ENCODE results near the gene AQP7. TPM values are rescaled to one million over a fixed set of nuclear protein-coding genes. Genes with fewer than 3 reads are reported as not detected.

AQP7 gene
- polyA plus RNA-seq, 4 donors = 18.7 to 55.1 (median 35.6) TPM

DNA sequence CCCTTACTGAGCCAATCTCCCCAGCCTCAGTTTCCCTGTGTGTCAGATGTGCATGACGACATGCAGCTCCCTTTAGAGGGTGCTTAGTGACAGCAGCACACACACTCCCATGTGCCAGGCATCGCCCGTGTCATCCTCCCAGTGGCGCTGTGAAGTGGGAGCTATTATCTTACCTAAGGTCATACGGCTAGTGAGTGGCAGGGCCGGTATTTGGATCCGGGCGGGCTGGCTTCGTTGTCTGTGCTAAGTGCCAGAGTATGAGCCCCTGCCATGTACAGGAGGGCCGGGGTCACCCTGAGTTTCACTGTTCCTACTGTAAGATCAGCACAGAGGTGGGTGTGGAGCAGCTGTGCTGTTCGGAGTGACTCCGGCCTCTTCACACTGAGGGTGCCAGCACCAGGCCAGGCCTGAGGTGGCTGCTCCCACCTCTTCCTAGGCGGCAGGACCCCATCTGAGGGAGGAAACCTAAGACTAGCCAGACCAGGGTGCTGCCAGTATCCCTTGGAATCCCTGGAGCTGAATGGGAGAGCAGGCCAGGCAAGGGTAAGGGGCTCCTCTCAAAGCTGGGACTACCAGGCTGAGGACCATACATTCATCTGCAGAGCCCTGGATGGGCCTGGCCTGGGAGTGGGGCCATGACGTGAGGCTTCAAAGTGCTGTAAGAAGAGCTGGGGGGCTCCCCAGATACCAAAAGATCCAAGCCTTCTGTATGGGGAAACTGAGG is 22.5 kb downstream of the AQP7 start:
- H3K27me3 ChIP-seq (ENCODE audit: control insufficient read depth in 3 of 3, insufficient read depth in 3 of 3, low read length in 3 of 3) = no peaks in the 10 kb centered on the region
- 86 to 92% (median 89%) methylated on average over 14 of the region's 14 CpGs for WGBS, 3 donors
- H3K27ac ChIP-seq (ENCODE audit: low read depth in 1 of 3, low read length in 2 of 3) = no peak overlapping the region
- no peak for DNase-seq
- FAIRE-seq = no peak
- H3K4me3 ChIP-seq (ENCODE audit: low read depth in 1 of 3, low read length in 3 of 3) = no peak overlapping the region
- no peaks in the 10 kb centered on the region for H3K9me3 ChIP-seq (ENCODE audit: control insufficient read depth in 2 of 2, insufficient read depth in 1 of 2, low read depth in 1 of 2, low read length in 1 of 2)
- H3K36me3 ChIP-seq (ENCODE audit: control insufficient read depth in 3 of 3, insufficient read depth in 2 of 3, low read depth in 1 of 3, low read length in 3 of 3) = peaks cover 0 to 11% (median 0%) of the 10 kb centered on the region in 3 donors
- peaks cover 0 to 11% (median 0%) of the 10 kb centered on the region in 3 donors for H3K4me1 ChIP-seq (ENCODE audit: control insufficient read depth in 3 of 3, insufficient read depth in 2 of 3, low read depth in 1 of 3, low read length in 2 of 3)

DNA sequence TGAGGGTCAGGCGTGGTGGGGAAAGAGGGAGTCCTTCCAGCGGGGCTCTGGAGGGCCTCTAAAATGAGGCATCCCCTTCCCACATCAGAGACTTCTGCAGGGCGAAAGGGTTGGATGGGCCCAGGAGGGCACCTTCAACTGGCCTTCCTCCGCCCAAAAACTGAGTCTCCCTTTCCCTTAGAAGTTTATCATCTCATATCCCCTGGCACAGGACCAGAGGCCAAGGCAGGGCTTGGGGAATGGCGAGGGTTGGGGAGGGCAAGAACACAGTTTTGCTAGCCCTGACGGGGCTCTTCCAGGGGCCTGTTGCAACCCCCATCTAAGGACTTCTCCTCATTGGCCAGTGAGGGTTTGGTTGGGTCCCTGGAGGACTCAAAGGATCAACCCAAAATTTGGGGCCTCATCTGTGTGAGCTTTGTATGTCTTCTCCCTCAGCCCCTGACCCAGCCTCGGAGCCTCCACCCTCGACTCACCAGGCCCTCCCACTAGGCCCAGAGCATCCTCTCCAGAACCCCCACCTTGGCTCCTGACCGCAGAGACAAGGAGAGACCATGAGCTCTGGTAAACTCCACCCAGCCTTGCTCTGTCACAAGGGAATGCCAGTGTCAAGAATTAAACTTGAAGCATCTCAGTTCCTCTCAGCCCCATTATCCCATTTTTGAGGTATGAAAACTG is 24.1 kb downstream of the AQP7 start:
- no peak for FAIRE-seq
- no peak overlapping the region for H3K4me3 ChIP-seq (ENCODE audit: low read depth in 1 of 3, low read length in 3 of 3)
- H3K9me3 ChIP-seq (ENCODE audit: control insufficient read depth in 2 of 2, insufficient read depth in 1 of 2, low read depth in 1 of 2, low read length in 1 of 2) = no peaks in the 10 kb centered on the region
- peaks cover 0 to 12% (median 0%) of the 10 kb centered on the region in 3 donors for H3K36me3 ChIP-seq (ENCODE audit: control insufficient read depth in 3 of 3, insufficient read depth in 2 of 3, low read depth in 1 of 3, low read length in 3 of 3)
- H3K27me3 ChIP-seq (ENCODE audit: control insufficient read depth in 3 of 3, insufficient read depth in 3 of 3, low read length in 3 of 3) = no peaks in the 10 kb centered on the region
- no peak overlapping the region for H3K27ac ChIP-seq (ENCODE audit: low read depth in 1 of 3, low read length in 2 of 3)
- peaks cover 0 to 14% (median 0%) of the 10 kb centered on the region in 3 donors for H3K4me1 ChIP-seq (ENCODE audit: control insufficient read depth in 3 of 3, insufficient read depth in 2 of 3, low read depth in 1 of 3, low read length in 2 of 3)
- WGBS, 3 donors = 79 to 80% (median 80%) methylated on average over 9 of the region's 9 CpGs
- no peak for DNase-seq

DNA sequence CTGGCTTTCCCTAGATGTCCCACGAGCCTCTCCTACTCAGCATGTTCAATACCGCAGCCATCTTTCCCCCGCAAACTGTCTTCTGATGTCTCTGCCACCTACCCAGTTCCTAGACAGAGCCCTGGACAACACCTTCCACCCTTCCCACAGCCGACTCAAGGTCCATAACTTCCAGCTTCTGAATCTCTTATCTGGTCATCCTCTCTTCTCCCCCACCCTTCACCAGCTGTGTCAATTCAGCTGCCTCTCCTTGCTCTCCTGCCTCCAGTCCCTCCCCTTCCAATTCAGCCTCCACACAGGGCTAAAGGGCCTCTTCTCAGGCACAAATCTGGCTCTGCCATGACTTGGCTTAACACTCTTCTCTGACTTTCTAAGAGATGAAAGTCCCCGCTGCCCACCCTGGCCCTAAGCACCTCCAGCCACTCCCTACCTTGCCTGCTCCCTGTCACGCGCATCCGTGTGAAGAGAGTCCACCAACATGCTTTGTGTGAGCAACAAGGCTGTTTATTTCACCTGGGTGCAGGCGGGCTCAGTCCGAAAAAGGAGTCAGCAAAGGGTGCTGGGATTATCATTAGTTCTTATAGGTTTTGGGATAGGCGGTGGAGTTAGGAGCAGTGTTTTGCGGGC is 25.2 kb downstream of the AQP7 start:
- no peak overlapping the region for H3K27ac ChIP-seq (ENCODE audit: low read depth in 1 of 3, low read length in 2 of 3)
- DNase-seq (no peak), FAIRE-seq (no peak)
- peaks cover 0 to 14% (median 0%) of the 10 kb centered on the region in 3 donors for H3K4me1 ChIP-seq (ENCODE audit: control insufficient read depth in 3 of 3, insufficient read depth in 2 of 3, low read depth in 1 of 3, low read length in 2 of 3)
- 72 to 91% (median 83%) methylated on average over 12 of the region's 12 CpGs for WGBS, 3 donors
- H3K36me3 ChIP-seq (ENCODE audit: control insufficient read depth in 3 of 3, insufficient read depth in 2 of 3, low read depth in 1 of 3, low read length in 3 of 3) = peaks cover 0 to 22% (median 0%) of the 10 kb centered on the region in 3 donors
- H3K27me3 ChIP-seq (ENCODE audit: control insufficient read depth in 3 of 3, insufficient read depth in 3 of 3, low read length in 3 of 3) = no peaks in the 10 kb centered on the region
- no peak overlapping the region for H3K4me3 ChIP-seq (ENCODE audit: low read depth in 1 of 3, low read length in 3 of 3)
- no peaks in the 10 kb centered on the region for H3K9me3 ChIP-seq (ENCODE audit: control insufficient read depth in 2 of 2, insufficient read depth in 1 of 2, low read depth in 1 of 2, low read length in 1 of 2)

DNA sequence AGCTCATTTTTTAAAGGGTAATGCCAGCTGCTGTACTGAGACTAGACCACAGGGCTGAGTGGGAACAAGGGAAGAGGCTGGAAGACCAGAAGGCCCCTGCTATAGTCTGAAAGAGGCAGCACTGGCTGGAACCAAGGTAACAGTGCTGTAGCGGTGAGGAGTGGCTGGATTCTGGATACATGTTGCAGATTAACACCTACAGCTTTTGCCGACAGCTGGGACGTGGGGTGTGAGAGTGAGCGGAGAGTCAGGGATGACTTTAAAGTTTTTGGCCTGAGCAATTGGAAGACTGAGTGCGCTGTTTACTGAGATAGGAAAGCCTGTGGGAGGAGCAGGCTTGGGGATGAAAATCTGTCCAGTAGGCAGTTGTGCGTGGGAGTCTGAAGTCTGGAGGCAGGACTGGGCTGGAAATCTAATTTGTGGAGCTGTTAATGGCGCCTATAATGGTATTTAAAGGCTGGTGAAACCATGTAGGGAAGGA is 26.5 kb downstream of the AQP7 start:
- DNase-seq = no peak
- 92 to 95% (median 94%) methylated on average over 7 of the region's 7 CpGs for WGBS, 3 donors
- peaks cover 0 to 32% (median 0%) of the 10 kb centered on the region in 3 donors for H3K36me3 ChIP-seq (ENCODE audit: control insufficient read depth in 3 of 3, insufficient read depth in 2 of 3, low read depth in 1 of 3, low read length in 3 of 3)
- no peak overlapping the region for H3K4me3 ChIP-seq (ENCODE audit: low read depth in 1 of 3, low read length in 3 of 3)
- H3K4me1 ChIP-seq (ENCODE audit: control insufficient read depth in 3 of 3, insufficient read depth in 2 of 3, low read depth in 1 of 3, low read length in 2 of 3) = peaks cover 0 to 14% (median 0%) of the 10 kb centered on the region in 3 donors
- no peaks in the 10 kb centered on the region for H3K9me3 ChIP-seq (ENCODE audit: control insufficient read depth in 2 of 2, insufficient read depth in 1 of 2, low read depth in 1 of 2, low read length in 1 of 2)
- H3K27ac ChIP-seq (ENCODE audit: low read depth in 1 of 3, low read length in 2 of 3) = no peak overlapping the region
- H3K27me3 ChIP-seq (ENCODE audit: control insufficient read depth in 3 of 3, insufficient read depth in 3 of 3, low read length in 3 of 3) = no peaks in the 10 kb centered on the region
- no peak for FAIRE-seq

DNA sequence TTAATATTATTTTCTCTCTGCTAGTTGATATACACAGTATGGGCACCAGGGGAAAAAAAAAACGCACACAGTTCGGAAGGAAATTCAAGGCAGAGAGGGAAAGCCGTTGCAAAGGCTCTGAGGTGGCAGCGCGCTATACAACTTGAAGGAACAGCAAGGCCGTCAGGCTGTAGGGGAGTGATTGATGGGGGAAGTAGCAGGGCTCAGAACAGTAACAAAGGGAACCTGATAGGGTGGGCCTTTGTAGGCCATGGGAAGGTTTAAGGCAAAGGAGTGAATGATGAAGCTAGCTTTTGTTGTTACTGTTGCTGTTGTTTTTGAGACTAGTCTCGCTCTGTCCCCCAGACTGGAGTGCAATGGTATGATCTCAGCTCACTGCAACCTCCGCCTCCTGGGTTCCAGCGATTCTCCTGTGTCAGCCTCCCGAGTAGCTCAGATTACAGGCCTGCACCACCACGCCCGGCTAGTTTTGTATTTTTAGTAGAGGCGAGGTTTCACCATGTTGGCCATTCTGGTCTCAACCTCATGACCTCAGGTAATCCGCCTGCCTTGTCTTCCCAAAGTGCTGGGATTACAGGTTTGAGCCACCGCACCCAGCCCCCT is 27.0 kb downstream of the AQP7 start:
- Histone ChIP-seq H3K27ac (ENCODE audit: low read depth in 1 of 3, low read length in 2 of 3) (peak overlapping the region in 1 of 3 donors; percentile 20), H3K4me3 (ENCODE audit: low read depth in 1 of 3, low read length in 3 of 3) (peak overlapping the region in 1 of 3 donors; percentile 11), H3K9me3 (ENCODE audit: control insufficient read depth in 2 of 2, insufficient read depth in 1 of 2, low read depth in 1 of 2, low read length in 1 of 2) (no peaks in the 10 kb centered on the region), H3K27me3 (ENCODE audit: control insufficient read depth in 3 of 3, insufficient read depth in 3 of 3, low read length in 3 of 3) (no peaks in the 10 kb centered on the region), H3K36me3 (ENCODE audit: control insufficient read depth in 3 of 3, insufficient read depth in 2 of 3, low read depth in 1 of 3, low read length in 3 of 3) (peaks cover 0 to 36% (median 4%) of the 10 kb centered on the region in 3 donors), H3K4me1 (ENCODE audit: control insufficient read depth in 3 of 3, insufficient read depth in 2 of 3, low read depth in 1 of 3, low read length in 2 of 3) (peaks cover 0 to 14% (median 0%) of the 10 kb centered on the region in 3 donors)
- FAIRE-seq (no peak), DNase-seq (no peak)
- WGBS, 3 donors = 63 to 74% (median 73%) methylated on average over 15 of the region's 15 CpGs

GRCh38 chr9:33374634-33375237 is 27.6 kb downstream of the AQP7 start:
- peak; percentile 83 to 84 for DNase-seq
- Histone ChIP-seq H3K36me3 (ENCODE audit: control insufficient read depth in 3 of 3, insufficient read depth in 2 of 3, low read depth in 1 of 3, low read length in 3 of 3) (peaks cover 0 to 36% (median 8%) of the 10 kb centered on the region in 3 donors), H3K4me1 (ENCODE audit: control insufficient read depth in 3 of 3, insufficient read depth in 2 of 3, low read depth in 1 of 3, low read length in 2 of 3) (peaks cover 0 to 14% (median 0%) of the 10 kb centered on the region in 3 donors), H3K4me3 (ENCODE audit: low read depth in 1 of 3, low read length in 3 of 3) (peak overlapping the region in 1 of 3 donors; percentile 11), H3K27ac (ENCODE audit: low read depth in 1 of 3, low read length in 2 of 3) (peak overlapping the region in 1 of 3 donors; percentile 20), H3K27me3 (ENCODE audit: control insufficient read depth in 3 of 3, insufficient read depth in 3 of 3, low read length in 3 of 3) (no peaks in the 10 kb centered on the region), H3K9me3 (ENCODE audit: control insufficient read depth in 2 of 2, insufficient read depth in 1 of 2, low read depth in 1 of 2, low read length in 1 of 2) (no peaks in the 10 kb centered on the region)
- no peak for FAIRE-seq
- 55 to 63% (median 60%) methylated on average over 6 of the region's 6 CpGs for WGBS, 3 donors

GRCh38 chr9:33374190-33374589 is 28.2 kb downstream of the AQP7 start:
- DNase-seq (no peak), FAIRE-seq (no peak)
- Histone ChIP-seq H3K4me1 (ENCODE audit: control insufficient read depth in 3 of 3, insufficient read depth in 2 of 3, low read depth in 1 of 3, low read length in 2 of 3) (peaks cover 0 to 14% (median 0%) of the 10 kb centered on the region in 3 donors), H3K36me3 (ENCODE audit: control insufficient read depth in 3 of 3, insufficient read depth in 2 of 3, low read depth in 1 of 3, low read length in 3 of 3) (peaks cover 0 to 36% (median 8%) of the 10 kb centered on the region in 3 donors), H3K4me3 (ENCODE audit: low read depth in 1 of 3, low read length in 3 of 3) (no peak overlapping the region), H3K9me3 (ENCODE audit: control insufficient read depth in 2 of 2, insufficient read depth in 1 of 2, low read depth in 1 of 2, low read length in 1 of 2) (no peaks in the 10 kb centered on the region), H3K27me3 (ENCODE audit: control insufficient read depth in 3 of 3, insufficient read depth in 3 of 3, low read length in 3 of 3) (no peaks in the 10 kb centered on the region), H3K27ac (ENCODE audit: low read depth in 1 of 3, low read length in 2 of 3) (no peak overlapping the region)
- WGBS, 3 donors = 79 to 88% (median 87%) methylated on average over 9 of the region's 9 CpGs

Data from small intestine (tissue), 7 donors.